ENCODE data around the gene CRTC3. TPM values are rescaled to one million over a fixed set of nuclear protein-coding genes. Genes with fewer than 3 reads are reported as not detected.

Gene CRTC3
- total RNA-seq, 1 experiment from 2014 or later = 25.9 TPM

DNA sequence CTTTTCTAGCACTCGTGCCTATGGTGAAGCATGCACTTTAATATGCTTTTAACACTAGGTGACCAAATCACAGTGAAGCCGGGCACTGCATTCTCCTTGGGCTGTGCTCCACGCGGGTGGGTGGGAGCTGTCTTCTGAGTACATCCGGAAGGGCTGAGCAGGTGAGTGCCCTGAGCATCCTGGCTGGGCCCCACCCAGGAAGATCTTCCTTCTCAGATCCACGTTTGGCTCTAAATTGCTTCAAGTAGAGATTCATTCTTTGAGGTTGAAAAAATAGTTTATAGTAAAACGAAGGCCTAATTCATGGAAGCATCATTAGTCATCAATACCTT is 113.5 kb downstream of the CRTC3 start:
- no peak for DNase-seq (ENCODE audit: unreplicated experiment)
- Mint-ChIP-seq H3K9me3 (ENCODE audit: unreplicated experiment) (no peaks in the 10 kb centered on the region), H3K36me3 (ENCODE audit: insufficient read depth, unreplicated experiment) (peaks cover 31% of the 10 kb centered on the region), H3K27me3 (ENCODE audit: insufficient read depth, unreplicated experiment) (no peaks in the 10 kb centered on the region), H3K4me1 (ENCODE audit: insufficient read depth, unreplicated experiment) (peaks cover 4% of the 10 kb centered on the region), H3K27ac (ENCODE audit: low read depth, unreplicated experiment) (no peak overlapping the region), H3K4me3 (ENCODE audit: unreplicated experiment) (no peak overlapping the region)
- intact Hi-C loops (cut with micrococcal nuclease) = no loop called here
- POLR2A ChIA-PET = no interaction called here
- TF ChIP-seq, protein P1, sequence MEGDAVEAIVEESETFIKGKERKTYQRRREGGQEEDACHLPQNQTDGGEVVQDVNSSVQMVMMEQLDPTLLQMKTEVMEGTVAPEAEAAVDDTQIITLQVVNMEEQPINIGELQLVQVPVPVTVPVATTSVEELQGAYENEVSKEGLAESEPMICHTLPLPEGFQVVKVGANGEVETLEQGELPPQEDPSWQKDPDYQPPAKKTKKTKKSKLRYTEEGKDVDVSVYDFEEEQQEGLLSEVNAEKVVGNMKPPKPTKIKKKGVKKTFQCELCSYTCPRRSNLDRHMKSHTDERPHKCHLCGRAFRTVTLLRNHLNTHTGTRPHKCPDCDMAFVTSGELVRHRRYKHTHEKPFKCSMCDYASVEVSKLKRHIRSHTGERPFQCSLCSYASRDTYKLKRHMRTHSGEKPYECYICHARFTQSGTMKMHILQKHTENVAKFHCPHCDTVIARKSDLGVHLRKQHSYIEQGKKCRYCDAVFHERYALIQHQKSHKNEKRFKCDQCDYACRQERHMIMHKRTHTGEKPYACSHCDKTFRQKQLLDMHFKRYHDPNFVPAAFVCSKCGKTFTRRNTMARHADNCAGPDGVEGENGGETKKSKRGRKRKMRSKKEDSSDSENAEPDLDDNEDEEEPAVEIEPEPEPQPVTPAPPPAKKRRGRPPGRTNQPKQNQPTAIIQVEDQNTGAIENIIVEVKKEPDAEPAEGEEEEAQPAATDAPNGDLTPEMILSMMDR (IDR thresholded peaks at IDR 0.05; ENCODE audit: unreplicated experiment) = no peak
- BruUV-seq (replicated peaks) = no TSS peak
- CTCF ChIA-PET = interaction anchor here (0.5 to 2.7 kb wide), 5 partner anchors 39 to 259 kb away, joined by 3 to 15 read pairs (median 3); no protein-coding TSS in a partner anchor

DNA sequence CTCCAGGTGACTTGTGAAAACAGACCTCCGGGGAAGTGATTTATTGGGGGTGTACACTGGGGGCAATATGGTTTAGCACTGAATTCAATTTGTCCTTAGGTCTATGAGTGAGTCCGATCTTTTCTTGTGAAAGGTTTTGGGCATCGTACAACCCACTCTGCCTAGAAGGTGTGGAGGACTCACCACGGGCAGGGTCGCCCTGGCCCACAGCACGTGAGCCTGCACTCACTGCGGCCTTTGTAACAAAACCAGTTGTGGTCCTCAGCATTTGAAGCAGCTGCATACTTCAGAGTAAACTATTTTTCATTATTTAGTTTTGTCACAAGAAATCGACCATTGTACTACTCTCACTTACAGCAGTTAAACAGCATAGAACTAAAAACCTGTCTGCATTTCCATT is 114.8 kb downstream of the CRTC3 start:
- no peak overlapping the region for H3K27ac Mint-ChIP-seq (ENCODE audit: low read depth, unreplicated experiment)

DNA sequence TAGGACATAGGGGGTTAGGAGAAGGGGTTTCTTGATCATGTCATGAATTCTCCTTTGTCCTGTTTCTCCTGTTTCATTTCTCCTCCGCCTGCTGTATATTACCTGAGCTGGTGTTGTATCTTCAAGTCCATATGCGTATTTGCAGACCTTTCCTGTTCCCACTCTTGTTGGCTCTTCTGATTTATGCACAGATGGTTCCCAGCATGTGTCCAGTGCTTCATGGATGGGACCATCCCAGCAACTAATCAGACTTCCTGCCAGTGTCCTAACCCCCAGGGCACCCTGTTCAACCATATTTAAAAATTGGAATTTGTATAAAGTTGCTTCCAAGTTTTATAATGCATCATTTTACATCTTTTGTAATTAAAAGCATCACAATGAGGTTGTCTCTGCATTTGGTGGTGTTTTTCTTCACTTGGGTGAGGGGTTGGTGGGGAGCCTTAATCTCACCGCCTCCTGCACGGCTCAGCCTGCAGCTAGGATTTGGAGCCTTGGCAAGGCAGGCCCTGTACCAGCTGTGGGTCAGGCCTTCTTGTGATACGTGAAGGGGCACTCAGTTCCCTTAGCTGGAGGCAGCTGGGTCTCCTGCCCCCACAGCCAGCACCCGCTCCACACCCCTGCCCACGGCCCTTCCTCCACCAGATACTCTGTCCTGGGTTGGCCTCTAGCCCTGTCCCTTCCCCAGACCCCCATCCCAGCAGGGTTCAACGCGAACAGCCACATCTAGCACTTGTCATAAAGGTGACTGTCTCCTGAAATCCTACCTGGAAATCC is 115.4 kb downstream of the CRTC3 start:
- Mint-ChIP-seq H3K27ac (ENCODE audit: low read depth, unreplicated experiment) (no peak overlapping the region), H3K4me3 (ENCODE audit: unreplicated experiment) (no peak overlapping the region), H3K27me3 (ENCODE audit: insufficient read depth, unreplicated experiment) (no peaks in the 10 kb centered on the region), H3K4me1 (ENCODE audit: insufficient read depth, unreplicated experiment) (peaks cover 7% of the 10 kb centered on the region), H3K36me3 (ENCODE audit: insufficient read depth, unreplicated experiment) (peaks cover 22% of the 10 kb centered on the region), H3K9me3 (ENCODE audit: unreplicated experiment) (no peaks in the 10 kb centered on the region)
- ChIA-PET POLR2A (no interaction called here), CTCF (interaction anchor here (3.4 kb wide), 1 partner anchor 241 kb away, joined by 12 read pairs; no protein-coding TSS in a partner anchor)
- TF ChIP-seq, protein P1 (IDR thresholded peaks at IDR 0.05; ENCODE audit: unreplicated experiment) = no peak
- intact Hi-C loops (cut with micrococcal nuclease) = loop anchor here (5.0 kb wide), 2 partner anchors 227 to 287 kb away; partner anchors contain the start of gene HDDC3
- no peak for DNase-seq (ENCODE audit: unreplicated experiment)
- no TSS peak for BruUV-seq (replicated peaks)

More for the DNA sequence above, 114.8 kb downstream of the CRTC3 start:
- H3K4me3 Mint-ChIP-seq (ENCODE audit: unreplicated experiment) = no peak overlapping the region
- DNase-seq (ENCODE audit: unreplicated experiment) = no peak
- ChIA-PET POLR2A (no interaction called here), CTCF (interaction anchor here (3.4 kb wide), 1 partner anchor 242 kb away, joined by 12 read pairs; no protein-coding TSS in a partner anchor)
- H3K4me1 Mint-ChIP-seq (ENCODE audit: insufficient read depth, unreplicated experiment) = peaks cover 7% of the 10 kb centered on the region
- H3K27me3 Mint-ChIP-seq (ENCODE audit: insufficient read depth, unreplicated experiment) = no peaks in the 10 kb centered on the region
- H3K36me3 Mint-ChIP-seq (ENCODE audit: insufficient read depth, unreplicated experiment) = peaks cover 22% of the 10 kb centered on the region
- TSS peak; percentile 32 for BruUV-seq (replicated peaks)
- H3K9me3 Mint-ChIP-seq (ENCODE audit: unreplicated experiment) = no peaks in the 10 kb centered on the region
- TF ChIP-seq, protein P1 (IDR thresholded peaks at IDR 0.05; ENCODE audit: unreplicated experiment) = no peak
- intact Hi-C loops (cut with micrococcal nuclease) = no loop called here

DNA sequence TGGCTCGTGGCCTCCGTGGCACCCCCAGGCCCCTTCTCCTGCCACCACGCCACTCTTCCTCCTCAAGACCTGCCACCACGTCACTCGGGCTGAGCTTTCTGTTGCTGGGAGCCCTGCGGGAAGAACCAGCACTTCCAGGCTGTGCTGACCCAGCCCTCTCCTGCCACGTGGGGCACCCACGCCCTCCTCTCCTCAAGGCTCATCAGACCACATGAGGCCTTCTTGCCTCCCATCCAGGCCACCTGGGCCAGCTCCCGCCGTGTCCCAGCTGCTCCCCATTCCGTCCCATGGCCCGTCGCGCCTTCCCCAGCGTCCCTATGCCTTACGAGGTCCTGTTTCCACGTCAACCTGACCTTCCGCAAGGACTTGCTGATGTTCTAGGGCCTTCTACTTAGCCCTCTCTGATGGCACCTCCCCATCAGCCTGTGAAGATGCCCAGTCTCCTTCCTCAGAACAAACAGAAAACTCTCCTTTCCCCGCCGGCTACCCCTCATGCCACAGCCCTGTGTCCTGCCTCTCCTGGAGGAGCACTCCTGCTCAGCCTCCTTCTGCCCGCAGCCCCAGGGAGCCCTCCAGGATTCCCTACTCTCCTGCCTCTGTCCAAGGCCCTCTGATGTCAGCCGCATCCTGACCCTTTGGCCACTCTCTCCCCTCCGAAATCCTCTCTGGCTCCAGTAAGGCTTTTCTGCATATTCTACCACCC is 116.3 kb downstream of the CRTC3 start:
- CTCF ChIA-PET = interaction anchor here (0.6 to 3.4 kb wide), 2 partner anchors 240 to 382 kb away, joined by 4 to 12 read pairs; no protein-coding TSS in a partner anchor
- Mint-ChIP-seq H3K4me3 (ENCODE audit: unreplicated experiment) (no peak overlapping the region), H3K27ac (ENCODE audit: low read depth, unreplicated experiment) (no peak overlapping the region), H3K4me1 (ENCODE audit: insufficient read depth, unreplicated experiment) (peaks cover 7% of the 10 kb centered on the region), H3K9me3 (ENCODE audit: unreplicated experiment) (no peaks in the 10 kb centered on the region), H3K36me3 (ENCODE audit: insufficient read depth, unreplicated experiment) (peaks cover 22% of the 10 kb centered on the region), H3K27me3 (ENCODE audit: insufficient read depth, unreplicated experiment) (no peaks in the 10 kb centered on the region)
- no peak for DNase-seq (ENCODE audit: unreplicated experiment)
- TF ChIP-seq, protein P1 (IDR thresholded peaks at IDR 0.05; ENCODE audit: unreplicated experiment) = no peak
- intact Hi-C loops (cut with micrococcal nuclease) = loop anchor here (5.0 kb wide), 2 partner anchors 226 to 286 kb away; partner anchors contain the start of gene HDDC3
- POLR2A ChIA-PET = interaction anchor here (0.8 kb wide), 1 partner anchor 19 kb away, joined by 3 read pairs; no protein-coding TSS in a partner anchor
- no TSS peak for BruUV-seq (replicated peaks)
